NCI-H146 treated with DMSO at 0.1 percent for 48 hours (cell line): ENCODE data around the gene BANP.
"Not testable (repeated sequence)": the region's sequence is repeated elsewhere in the genome, so short reads cannot be mapped to it uniquely, and the experiment has no call there.

Source experiments
- DNase-seq: peaks from one replicate; lab custom pipeline; 2025; ENCODE audit not compliant: unreplicated experiment; lab: John Stamatoyannopoulos, UW

BANP gene

GRCh38 chr16:88098731-88099562, 147.7 kb downstream of the BANP start:
- not testable (repeated sequence) for DNase-seq

GRCh38 chr16:88099563-88099890, 148.3 kb downstream of the BANP start:
- no peak for DNase-seq

GRCh38 chr16:88099956-88100355, 148.7 kb downstream of the BANP start:
- DNase-seq = not testable (repeated sequence)

GRCh38 chr16:88100801-88101622, 149.8 kb downstream of the BANP start:
- not testable (repeated sequence) for DNase-seq

- DNase-seq = not testable (repeated sequence)
Measured at GRCh38 chr16:88101623-88102105, 150.4 kb downstream of the BANP start.

- DNase-seq = no peak
Measured at GRCh38 chr16:88102597-88102996, 151.4 kb downstream of the BANP start.

- no peak for DNase-seq
Measured at GRCh38 chr16:88103011-88103410, 151.8 kb downstream of the BANP start.

- no peak for DNase-seq
Measured at GRCh38 chr16:88103581-88104188, 152.5 kb downstream of the BANP start.

GRCh38 chr16:88104363-88104762, 153.1 kb downstream of the BANP start:
- DNase-seq = not testable (repeated sequence)

- not testable (repeated sequence) for DNase-seq
Measured at GRCh38 chr16:88105574-88106140, 154.4 kb downstream of the BANP start.

- not testable (repeated sequence) for DNase-seq
Measured at GRCh38 chr16:88106566-88106965, 155.3 kb downstream of the BANP start.

GRCh38 chr16:88108762-88109161, 157.5 kb downstream of the BANP start:
- DNase-seq = no peak

GRCh38 chr16:88109726-88110621, 158.7 kb downstream of the BANP start:
- not testable (repeated sequence) for DNase-seq

- not testable (repeated sequence) for DNase-seq
Measured at GRCh38 chr16:88110875-88111494, 159.8 kb downstream of the BANP start.

- not testable (repeated sequence) for DNase-seq
Measured at GRCh38 chr16:88111976-88112375, 160.7 kb downstream of the BANP start.

GRCh38 chr16:88113545-88114045, 162.4 kb downstream of the BANP start:
- DNase-seq = no peak

- not testable (repeated sequence) for DNase-seq
Measured at GRCh38 chr16:88114541-88115228, 163.5 kb downstream of the BANP start.

- no peak for DNase-seq
Measured at GRCh38 chr16:88116121-88116520, 164.9 kb downstream of the BANP start.

- DNase-seq = no peak
Measured at GRCh38 chr16:88117476-88117868, 166.2 kb downstream of the BANP start.
